Measurements from ENCODE around the gene MAMSTR.

- TF ChIP-seq EZH2 (IDR thresholded peaks at IDR 0.05; ENCODE audit: insufficient read depth, poor library complexity, severe bottlenecking) (no peak), EZH2phosphoT487 (IDR thresholded peaks at IDR 0.05; ENCODE audit: insufficient read depth, low read depth) (no peak)
Observed at GRCh38 chr19:48734625-48735024, 15.1 kb upstream of the MAMSTR start.

Data from GM23248 (cell line).